Hippocampal formation (tissue), 2 donors: ENCODE measurements around the gene FFAR3.
"Not testable (repeated sequence)": the region's sequence is repeated elsewhere in the genome, so short reads cannot be mapped to it uniquely, and the experiment has no call there.

ENCODE experiments used
- DNase-seq, 2 donors: peaks; one replicate each; lab custom pipeline; 2025; lab: John Stamatoyannopoulos, UW

Gene FFAR3

DNA sequence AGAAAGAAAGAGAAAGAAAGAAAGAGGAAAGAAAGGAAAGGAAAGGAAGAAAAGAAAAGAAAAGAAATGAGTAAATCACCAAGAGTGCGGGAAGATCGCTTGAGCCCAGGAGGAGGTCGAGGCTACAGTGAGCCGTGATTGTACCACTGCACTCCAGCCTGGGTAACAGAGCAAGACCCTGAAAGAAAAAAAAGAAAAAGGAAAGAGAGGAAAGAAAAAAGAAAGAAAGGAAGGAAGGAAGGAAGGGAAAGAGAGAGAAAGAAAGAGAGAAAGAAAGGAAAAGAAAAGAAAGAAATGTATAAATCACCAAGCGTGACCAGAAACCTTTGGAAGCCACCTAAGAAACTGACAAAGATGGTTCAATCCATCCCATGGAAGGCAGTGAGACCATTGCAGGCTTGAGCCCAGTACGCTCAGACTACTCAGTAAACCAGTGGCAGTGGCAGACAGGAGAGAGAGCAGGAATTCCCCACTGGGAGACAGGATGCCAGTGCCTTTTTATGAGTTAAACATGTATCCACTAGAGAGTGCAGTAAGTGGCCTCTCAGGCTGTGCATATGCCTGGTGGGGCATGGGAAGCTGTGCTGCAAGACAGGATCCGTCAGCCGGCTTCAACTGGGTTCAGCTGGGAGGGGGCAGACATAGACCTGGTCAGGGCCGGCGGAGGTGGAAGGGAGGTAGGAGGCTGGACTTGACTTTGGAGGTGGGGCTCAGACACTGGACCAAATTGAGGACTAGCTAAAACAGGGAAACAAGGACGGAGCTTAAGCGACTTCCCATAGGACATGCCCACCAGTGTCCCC is 17.4 kb downstream of the FFAR3 start:
- DNase-seq = no peak

DNA sequence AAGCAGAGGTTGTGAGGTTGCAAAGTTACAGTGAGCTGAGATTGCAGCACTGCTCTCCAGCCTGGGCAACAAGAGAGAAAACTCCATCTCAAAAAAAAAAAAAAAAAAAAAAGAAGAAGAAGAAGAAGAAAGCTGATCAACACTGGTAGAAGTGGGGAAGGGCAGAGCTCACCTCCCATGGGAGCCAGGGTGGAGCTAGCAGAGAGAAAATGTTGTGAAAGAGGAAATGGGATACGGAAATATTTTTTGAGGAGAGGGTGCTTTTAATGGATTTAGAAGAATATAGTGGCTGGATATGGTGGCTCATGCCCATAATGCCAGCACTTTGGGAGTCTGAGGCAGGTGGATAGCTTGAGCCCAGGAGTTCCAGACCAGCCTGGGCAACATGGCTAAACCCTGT is 19.4 kb downstream of the FFAR3 start:
- DNase-seq = no peak

- DNase-seq = no peak
Observed at GRCh38 chr19:35378356-35378755, 20.1 kb downstream of the FFAR3 start.

DNA sequence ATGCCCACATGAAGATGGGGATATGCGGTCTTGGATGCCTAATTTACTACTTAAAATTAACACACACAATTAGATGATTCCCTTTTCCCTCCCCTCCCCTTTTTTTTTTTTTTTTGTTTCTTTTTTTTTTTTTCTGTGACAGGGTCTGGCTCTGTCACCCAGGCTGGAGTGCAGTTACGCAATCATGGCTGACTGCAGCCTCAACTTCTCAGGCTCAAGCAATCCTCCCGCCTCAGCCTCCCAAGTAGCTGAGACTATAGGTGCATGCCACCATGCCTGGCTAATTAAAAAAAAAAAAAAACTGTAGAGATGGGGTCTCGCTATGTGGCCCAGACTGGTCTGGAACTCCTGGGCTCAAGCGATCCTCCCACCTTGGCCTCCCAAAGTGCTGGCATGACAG is 21.3 kb downstream of the FFAR3 start:
- not testable (repeated sequence) for DNase-seq

DNA sequence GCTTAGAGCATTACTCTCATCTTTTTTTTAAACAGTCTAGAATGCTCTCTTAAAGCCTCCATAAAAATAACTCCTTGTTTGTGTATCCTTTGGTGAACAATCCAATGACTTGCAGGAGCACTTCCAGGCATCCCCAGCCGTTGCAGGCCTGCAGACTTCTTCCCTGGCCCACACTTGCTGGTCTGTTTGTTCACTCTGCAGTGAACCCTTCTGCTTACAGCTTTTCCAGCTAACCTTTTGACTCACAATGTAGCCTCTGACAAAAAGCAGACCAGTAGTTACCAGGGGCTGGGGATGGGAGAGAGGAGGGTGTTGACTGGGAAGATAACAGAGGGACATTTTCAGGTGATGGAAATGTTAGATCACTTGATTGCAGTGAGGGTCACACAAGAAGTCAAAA is 21.7 kb downstream of the FFAR3 start:
- no peak for DNase-seq

- no peak for DNase-seq
Observed at GRCh38 chr19:35380450-35381124, 22.3 kb downstream of the FFAR3 start.

DNA sequence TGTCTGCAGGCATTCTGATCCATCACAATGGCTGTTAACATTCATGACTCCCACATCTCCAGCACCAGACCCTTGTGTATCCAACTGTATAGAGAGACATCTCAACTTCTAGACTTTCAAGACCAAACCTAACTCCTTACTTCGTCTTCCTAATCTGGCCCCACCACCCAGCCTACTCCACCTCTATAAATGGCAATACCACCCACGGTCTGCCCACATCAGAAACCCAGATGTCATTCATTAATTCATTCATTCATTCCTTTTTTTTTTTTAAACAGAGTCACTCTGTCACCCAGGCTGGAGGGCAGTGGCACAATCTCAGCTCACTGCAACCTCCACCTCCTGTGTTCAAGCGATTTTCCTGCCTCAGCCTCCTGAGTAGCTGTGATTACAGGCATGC is 23.1 kb downstream of the FFAR3 start:
- DNase-seq = no peak

GRCh38 chr19:35381926-35382325 is 23.7 kb downstream of the FFAR3 start:
- no peak for DNase-seq

GRCh38 chr19:35383536-35383935 is 25.3 kb downstream of the FFAR3 start:
- no peak for DNase-seq

GRCh38 chr19:35388277-35389054 is 30.2 kb downstream of the FFAR3 start:
- DNase-seq = no peak

GRCh38 chr19:35389192-35389861 is 31.1 kb downstream of the FFAR3 start:
- no peak for DNase-seq

DNA sequence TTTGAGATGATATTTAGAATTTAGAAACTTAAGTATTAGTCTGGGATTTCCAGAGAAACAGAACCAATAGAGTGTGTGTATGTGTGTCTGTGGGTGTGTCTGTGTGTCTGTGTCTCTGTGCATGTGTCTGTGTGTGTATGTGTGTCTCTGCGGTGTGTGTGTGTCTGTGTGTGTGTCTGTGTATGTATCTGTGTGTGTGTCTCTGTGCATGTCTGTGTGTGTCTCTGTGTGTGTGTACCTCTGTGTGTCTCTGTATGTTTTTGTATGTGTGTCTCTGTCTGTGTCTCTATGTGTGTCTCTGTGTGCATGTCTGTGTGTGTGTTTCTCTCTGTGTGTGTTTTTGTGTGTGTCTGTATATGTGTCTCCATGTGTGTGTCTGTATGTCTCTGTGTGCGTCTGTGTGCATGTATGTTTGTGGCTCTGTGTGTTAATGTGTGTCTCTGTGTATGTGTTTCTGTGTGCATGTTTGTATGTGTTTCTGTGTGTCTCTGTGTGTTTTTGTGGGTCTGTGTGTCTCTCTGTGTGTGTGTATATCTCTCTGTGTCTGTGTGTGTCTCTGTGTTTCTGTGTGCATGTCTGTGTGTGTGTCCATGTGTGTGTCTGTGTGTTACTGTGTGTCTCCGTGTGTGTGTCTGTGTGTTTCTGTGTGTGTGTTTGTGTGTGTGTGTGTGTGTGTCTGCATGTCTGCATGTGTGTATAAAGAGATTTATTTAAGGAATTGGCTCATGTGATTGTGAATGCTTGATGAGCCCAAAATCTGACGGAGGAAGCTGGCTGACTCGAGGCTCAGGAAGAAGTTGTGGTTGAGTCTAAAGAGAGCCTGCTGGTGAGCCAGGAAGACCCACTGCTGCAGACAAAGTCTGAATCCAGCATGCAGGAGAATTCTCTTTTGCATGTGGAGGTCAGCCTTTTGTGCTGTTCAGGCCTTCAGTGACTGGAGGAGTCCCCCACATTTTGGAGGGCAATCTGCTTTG is 34.8 kb downstream of the FFAR3 start:
- no peak for DNase-seq

GRCh38 chr19:35395382-35396199 is 37.3 kb downstream of the FFAR3 start:
- no peak for DNase-seq

- DNase-seq = no peak
Observed at GRCh38 chr19:35396240-35396885, 38.1 kb downstream of the FFAR3 start.

GRCh38 chr19:35397064-35397463 is 38.8 kb downstream of the FFAR3 start:
- DNase-seq = no peak

DNA sequence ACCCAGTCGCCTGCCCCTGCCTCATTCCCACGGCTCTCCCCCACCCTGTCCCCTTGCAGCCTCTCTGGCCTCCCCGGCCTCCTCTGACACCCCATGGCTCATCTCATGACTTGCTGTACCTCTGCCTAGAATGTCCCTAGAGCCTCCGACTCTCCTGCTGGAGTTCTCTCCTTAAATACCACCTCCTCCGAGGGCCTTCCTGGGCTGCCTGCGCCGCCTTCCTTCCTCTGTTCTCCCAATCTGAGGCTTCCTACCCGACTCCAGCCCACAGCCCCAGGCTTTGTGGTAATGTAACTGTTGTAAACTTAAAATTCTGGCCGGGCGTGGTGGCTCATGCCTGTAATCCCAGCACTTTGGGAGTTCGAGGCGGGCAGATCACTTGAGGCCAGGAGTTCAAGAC is 40.3 kb downstream of the FFAR3 start:
- DNase-seq = no peak

- no peak for DNase-seq
Observed at GRCh38 chr19:35399231-35399630, 41.0 kb downstream of the FFAR3 start.

DNA sequence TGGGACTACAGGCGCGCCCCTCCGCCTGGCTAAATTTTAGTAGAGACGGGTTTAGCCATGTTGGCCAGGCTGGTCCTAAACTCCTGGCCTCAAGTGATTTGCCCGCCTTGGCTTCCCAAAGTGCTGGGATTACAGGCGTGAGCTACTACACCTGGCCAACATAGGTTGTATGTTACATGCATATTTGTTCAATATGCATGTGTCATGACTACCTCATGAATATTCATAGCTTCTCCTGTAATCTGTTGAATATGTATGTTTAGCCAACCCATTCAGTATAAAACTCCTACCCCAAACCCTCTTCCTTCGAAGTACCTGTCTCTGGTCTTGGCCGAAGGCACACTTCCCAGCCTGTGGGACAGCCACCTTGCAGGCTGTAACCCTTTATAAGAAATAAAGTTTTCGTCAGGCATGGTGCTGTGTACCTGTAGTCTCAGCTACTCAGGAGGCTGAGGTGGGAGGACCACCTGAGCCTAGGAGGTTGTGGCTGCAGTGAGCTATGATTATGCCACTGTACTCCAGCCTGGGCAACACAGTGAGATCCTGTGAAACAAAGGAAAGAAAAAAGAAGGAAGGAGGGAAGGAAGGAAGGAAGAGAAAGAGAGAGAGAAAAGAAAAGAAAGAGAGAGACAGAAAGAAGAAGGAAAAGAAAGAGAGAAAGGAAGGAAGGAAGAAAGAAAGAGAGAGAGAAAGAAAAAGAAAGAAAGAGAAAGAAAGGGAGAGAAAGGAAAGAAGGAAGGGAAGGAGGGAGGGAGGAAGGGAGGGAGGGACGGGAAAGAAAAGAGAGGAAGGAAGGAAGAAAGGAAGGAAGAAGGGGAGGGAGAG is 41.9 kb downstream of the FFAR3 start:
- no peak for DNase-seq

GRCh38 chr19:35400773-35401100 is 42.5 kb downstream of the FFAR3 start:
- no peak for DNase-seq
